ELR (cell line): ENCODE data around the gene JPH2.
"Not testable (repeated sequence)": the region's sequence is repeated elsewhere in the genome, so short reads cannot be mapped to it uniquely, and the experiment has no call there.

ENCODE experiments used
- DNase-seq: peaks from one replicate; pipeline ENCODE4 v3.0.0-alpha.2; 2015; ENCODE audit warnings: low read depth

The JPH2 gene

GRCh38 chr20:44159125-44159524, 27.9 kb downstream of the JPH2 start:
- DNase-seq = no peak

DNA sequence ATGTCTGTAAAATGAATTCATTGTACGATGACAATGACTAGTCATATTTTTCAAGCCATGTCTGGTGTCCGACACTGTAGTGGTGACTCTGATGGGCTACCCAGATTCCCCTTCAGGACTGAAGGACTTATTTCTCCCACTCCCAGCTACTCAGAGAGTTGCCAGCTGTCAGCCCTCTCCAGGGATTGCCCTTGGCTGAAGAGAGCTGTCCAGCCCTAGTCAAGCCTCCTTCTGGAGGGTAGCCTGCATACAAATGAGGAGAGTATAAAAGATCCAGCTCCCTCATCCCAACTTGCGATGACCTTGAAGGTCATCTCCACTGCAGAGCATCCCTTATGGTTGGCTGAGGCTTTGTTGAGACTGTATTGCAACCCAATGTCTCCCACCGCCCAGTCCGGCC, 29.9 kb downstream of the JPH2 start:
- no peak for DNase-seq

GRCh38 chr20:44154521-44155001, 32.4 kb downstream of the JPH2 start:
- peak; percentile 71 for DNase-seq

DNA sequence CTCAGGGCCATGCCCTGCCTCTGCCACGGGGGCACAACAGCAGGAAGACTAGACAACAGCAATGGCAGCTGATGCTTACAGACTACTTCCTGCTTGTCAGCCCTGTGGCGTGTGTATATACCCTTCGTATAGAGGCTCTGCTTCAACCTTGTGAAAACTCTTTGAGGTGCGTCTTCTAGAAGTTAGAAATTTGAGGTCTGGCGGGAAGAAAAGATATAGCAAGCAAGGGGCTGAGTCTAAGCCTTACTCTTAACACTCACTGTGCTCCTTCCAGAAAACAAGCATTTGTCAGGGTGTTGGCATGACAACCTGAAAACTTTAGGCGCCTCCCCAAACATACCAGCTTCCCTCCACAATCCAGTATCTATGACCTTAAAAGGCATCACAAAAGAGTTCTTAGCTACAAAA, 33.3 kb downstream of the JPH2 start:
- DNase-seq = no peak

DNA sequence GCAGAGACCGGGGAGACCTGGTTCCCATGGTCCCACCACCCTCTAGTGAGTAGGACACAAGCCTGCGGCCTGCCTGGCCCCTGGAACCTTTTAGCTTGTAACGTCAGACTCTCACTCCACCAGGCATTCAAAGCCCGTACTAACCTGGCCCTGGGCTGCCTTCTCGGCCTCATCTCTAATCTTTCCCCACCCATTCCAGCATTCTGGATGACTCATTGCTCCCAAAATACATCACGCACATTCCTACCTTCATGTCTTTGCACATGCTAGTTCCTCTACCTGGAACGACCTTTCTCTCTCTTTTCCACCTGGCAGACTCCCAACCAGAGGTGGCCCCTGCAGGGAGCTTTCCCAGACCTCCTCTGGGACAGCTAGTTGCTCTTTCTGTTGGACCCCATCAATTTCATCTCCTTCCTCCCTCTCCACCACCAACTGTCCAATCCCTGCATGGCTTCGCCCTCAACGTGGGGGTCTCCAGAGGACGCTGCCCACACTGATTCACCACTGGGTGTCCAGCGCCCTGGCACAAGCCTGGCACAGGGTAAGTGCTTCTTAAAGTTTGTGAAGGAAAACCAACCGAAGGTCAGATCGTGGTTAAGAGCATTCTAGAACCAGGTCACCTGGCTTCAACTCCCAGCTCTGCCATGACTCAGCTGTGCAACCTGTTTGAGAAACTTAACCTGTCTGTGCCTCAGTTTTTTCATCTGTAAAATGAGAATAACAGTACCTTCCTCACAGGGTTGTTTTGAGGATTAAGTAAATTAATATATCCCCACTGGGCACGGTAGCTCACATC, 35.2 kb downstream of the JPH2 start:
- DNase-seq = no peak

DNA sequence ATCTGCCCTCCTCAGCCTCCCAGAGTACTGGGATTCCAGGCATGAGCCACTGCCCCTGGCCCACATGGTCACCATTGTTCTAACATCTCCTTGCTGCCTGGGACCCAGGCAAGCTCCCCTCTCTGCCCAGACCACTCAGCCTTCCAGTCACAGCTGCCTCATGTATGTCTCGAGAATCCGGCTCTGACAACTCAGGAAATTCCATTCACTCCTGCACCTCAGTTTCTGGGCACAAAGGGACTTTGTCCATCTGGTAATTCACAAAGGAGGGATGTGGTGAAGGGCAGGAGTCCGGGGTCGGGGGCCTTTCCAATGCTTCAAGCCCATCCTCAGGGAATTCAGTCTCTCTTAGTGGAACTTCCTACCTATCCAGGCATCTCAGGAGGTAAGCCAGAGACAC, 40.7 kb downstream of the JPH2 start:
- no peak for DNase-seq

GRCh38 chr20:44145131-44145775, 41.7 kb downstream of the JPH2 start:
- DNase-seq = no peak

DNA sequence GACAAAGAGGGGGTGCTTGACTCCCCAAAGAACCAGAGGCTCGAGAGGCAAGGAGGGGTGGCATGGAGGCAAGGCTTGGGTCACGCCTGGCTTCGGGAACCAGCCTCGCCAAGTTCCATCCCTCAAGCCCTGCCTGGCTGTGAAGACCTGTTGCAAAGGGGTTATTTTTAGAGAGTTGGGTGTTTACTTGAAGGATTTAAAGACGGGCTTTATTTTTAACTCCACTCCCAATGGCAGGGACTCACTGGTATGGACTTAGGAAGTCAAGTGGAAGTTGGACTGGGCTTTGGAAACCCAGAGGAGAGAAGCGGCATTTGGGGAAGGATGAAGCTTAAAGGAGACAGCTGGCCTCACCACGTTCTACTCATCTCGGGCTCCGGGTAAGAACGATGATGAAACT, 43.1 kb downstream of the JPH2 start:
- DNase-seq = no peak

GRCh38 chr20:44142413-44142812, 44.6 kb downstream of the JPH2 start:
- no peak for DNase-seq

GRCh38 chr20:44141873-44142272, 45.1 kb downstream of the JPH2 start:
- no peak for DNase-seq

- DNase-seq = no peak
These were observed 48.1 kb downstream of the JPH2 start for GRCh38 chr20:44138867-44139266.

- DNase-seq = no peak
These were observed 49.7 kb downstream of the JPH2 start for GRCh38 chr20:44137266-44137801.

DNA sequence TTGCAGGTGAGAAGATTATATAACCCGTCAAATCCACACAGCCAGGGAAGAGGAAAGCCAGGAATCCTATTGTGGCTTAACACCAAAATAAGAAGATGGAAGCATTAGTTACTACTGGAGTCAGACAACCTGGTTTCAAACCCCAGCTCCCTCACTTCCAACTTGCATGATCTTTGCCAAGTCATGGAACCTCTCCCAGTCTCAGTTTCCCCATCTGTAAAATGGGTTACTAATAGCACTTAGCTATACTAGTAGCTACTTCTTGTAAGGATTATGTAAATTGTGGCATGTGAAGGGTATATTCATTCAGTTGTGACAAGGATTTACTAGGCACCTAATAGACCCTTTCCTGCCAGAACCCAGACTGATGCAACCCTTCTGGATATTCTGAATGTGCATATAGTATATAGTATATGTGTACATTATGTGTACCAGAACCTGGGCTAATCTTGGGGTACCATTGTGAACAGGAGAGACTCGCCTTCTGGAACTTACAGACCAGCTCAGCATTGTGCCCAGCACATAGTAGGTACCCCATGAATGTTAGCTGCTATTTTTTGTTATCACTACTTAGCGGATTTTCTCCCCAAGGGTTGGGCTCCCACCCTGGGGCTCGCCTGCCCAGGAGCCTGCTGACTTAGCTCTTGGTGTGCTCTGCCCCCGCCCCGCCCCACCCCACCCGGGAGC, 50.3 kb downstream of the JPH2 start:
- DNase-seq = no peak

DNA sequence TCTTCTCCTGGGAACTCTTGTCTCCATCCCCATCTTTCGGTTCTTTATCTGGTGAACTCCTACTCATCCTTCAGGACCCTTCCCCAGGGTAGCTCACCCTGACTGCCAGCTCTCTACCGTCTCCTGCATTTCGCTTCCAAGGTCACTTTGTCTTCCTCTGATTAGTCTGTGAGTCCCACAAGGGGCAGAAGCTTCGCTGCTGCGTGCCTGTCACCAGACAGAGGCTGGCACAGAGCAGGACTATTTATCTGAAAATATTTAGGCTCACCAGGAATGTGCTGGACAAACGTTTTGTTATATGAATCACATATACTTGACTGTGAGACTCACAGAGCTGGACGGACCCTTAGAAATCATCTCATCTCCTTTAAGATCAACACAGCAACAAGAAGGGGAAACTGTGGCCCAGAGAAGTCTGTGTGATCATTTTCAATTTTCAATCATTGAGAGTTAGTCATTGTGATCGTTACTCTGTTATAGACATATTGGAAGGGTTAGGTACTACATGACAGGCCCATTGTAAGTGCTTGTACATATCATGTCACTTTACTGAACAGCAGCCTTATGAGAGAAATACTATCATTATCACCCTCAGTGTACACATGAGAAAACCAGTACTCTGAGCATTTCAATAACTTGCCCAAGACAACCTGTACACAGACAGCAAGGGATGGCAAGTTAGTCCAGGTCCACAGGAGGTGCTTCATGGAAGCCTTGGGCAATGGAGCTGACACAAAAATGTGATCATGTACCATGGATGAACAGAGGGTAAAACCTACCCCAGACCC, 51.4 kb downstream of the JPH2 start:
- no peak for DNase-seq

- no peak for DNase-seq
These were observed 52.0 kb downstream of the JPH2 start for GRCh38 chr20:44135012-44135412.

DNA sequence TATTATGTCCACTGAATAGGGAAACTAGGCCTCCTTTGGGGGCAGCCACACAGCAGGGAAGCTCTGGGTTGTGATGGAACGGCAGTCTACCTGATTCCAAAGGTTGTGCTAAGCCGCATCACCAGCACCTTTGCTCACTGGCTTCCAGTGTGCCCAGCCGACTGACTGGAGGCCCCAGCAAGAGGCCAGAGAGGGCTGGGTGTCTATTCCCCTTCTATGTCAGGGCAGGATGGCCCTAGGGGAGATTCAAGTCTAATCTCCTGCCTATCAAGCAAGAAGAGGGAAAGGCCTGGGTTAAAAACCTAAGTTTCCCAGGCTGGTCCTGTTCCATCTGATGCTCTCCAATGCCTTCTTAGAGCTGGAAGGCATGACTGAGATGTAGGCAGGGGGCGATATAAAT, 53.6 kb downstream of the JPH2 start:
- no peak for DNase-seq

GRCh38 chr20:44131704-44132103, 55.3 kb downstream of the JPH2 start:
- no peak for DNase-seq

- DNase-seq = no peak
These were observed 56.9 kb downstream of the JPH2 start for GRCh38 chr20:44129911-44130718.

DNA sequence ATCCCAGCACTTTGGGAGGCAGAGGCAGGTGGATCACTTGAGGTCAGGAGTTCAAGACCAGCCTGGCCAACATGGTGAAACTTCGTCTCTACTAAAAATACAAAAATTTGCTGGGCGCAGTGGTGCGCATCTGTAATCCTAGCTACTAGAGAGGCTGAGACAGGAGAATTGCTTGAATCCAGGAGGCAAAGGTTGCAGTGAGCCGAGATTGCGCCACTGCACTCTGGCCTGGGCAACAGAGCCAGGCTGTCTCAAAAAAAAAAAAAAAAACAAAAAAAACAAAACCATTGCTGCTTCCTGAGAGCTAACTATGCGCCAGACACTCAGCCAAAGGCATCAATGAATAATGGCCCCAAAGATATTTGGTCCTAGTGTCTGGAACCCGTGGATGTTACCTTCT, 57.7 kb downstream of the JPH2 start:
- not testable (repeated sequence) for DNase-seq

- no peak for DNase-seq
These were observed 60.5 kb downstream of the JPH2 start for GRCh38 chr20:44126445-44126844.
